HCT116 (cell line): ENCODE results near the gene KMT2B. TPM values are rescaled to one million over a fixed set of nuclear protein-coding genes. Genes with fewer than 3 reads are reported as not detected.

Source experiments
- ATAC-seq: fragments of 200-7000 bp; cut with Tn5 transposase; 2 replicates; pipeline ENCODE4 v1.9.1; 2020; ENCODE audit warnings: mild to moderate bottlenecking, moderate library complexity
- BruUV-seq: library from RNA; stranded (reverse); fragments of 400-500 nt; replicated peaks from 2 replicates; lab custom pipeline; 2021; lab: Mats Ljungman, UMichigan
- CTCF ChIA-PET: fragments of 300-600 bp; sonication (Branson Sonifier 250); formaldehyde crosslinking; loops from one replicate; lab custom pipeline; 2021; ENCODE audit warnings: antibody characterized with exemption; lab: Charles Lee
- POLR2A ChIA-PET: fragments of 300-600, 350-600 bp; sonication (Branson Sonifier 250); formaldehyde crosslinking; loops from one replicate; lab custom pipeline; 2021; ENCODE audit warnings: antibody characterized with exemption; lab: Charles Lee
- RAD21 ChIA-PET, 2 experiments: fragments of 300-600 bp; sonication (Branson Sonifier 250); formaldehyde crosslinking; loops; one replicate each; lab custom pipeline; 2023; ENCODE audit warnings: low total read pairs in 2 of 2; ENCODE audit not compliant: uncharacterized antibody in 2 of 2, unreplicated experiment in 2 of 2, low non-redundant PET in 1 of 2; lab: Charles Lee
- DNase-seq: peaks from one replicate; pipeline ENCODE4 v3.0.0-alpha.2; 2010; ENCODE audit warnings: low read depth, low spot score
- H2AFZ ChIP-seq: fragments of 200-600 bp; shearing (Covaris generic), sonication (generic); 2 replicates; pipeline ENCODE4 v1.6.1; 2017; ENCODE audit warnings: low read depth, mixed run types, mixed read lengths, antibody characterized with exemption, low read length; ENCODE audit not compliant: poor library complexity, severe bottlenecking
- H3K27ac ChIP-seq: 2 replicates; pipeline ENCODE4 v1.5.1; 2012; ENCODE audit warnings: low read depth, low read length
- H3K27me3 ChIP-seq: fragments of 200-600 bp; sonication (generic); 2 replicates; pipeline ENCODE4 v1.6.1; 2016; ENCODE audit warnings: mixed run types, low read length, mixed read lengths; ENCODE audit not compliant: insufficient read depth
- H3K36me3 ChIP-seq, 2 experiments: fragments of 200-500 bp in 1 of 2; fragments of 200-600 bp in 1 of 2; sonication (Bioruptor generic) in 1 of 2; sonication (generic) in 1 of 2; 2 replicates each; pipeline versions ENCODE4 v1.5.1 to v1.6.1; 2014 to 2016; ENCODE audit warnings: low read length in 2 of 2, inconsistent platforms in 1 of 2, mixed read lengths in 1 of 2, mixed run types in 1 of 2; ENCODE audit not compliant: insufficient read depth in 2 of 2, control insufficient read depth in 1 of 2
- H3K4me1 ChIP-seq, 2 experiments: fragments of 200-600 bp in 1 of 2; sonication (generic) in 1 of 2; 2 replicates each; pipeline versions ENCODE4 v1.5.1 to v1.6.1; 2012 to 2017; ENCODE audit warnings: low read length in 2 of 2, inconsistent platforms in 1 of 2, mild to moderate bottlenecking in 1 of 2, mixed read lengths in 1 of 2, mixed run types in 1 of 2, moderate library complexity in 1 of 2; ENCODE audit not compliant: insufficient read depth in 2 of 2, control insufficient read depth in 1 of 2
- H3K4me2 ChIP-seq: fragments of 200-600 bp; sonication (generic); 2 replicates; pipeline ENCODE4 v1.6.1; 2017; ENCODE audit warnings: mixed run types, low read length, mixed read lengths
- H3K4me3 ChIP-seq, 2 experiments: fragments of 200-600 bp in 1 of 2; sonication (generic) in 1 of 2; replicated peaks in 1 of 2; 2 replicates each; pipeline ENCODE4 v1.5.1; 2011 to 2016; ENCODE audit warnings: low read length in 2 of 2, control low read depth in 1 of 2, low read depth in 1 of 2, mild to moderate bottlenecking in 1 of 2, mixed read lengths in 1 of 2, mixed run types in 1 of 2
- H3K79me2 ChIP-seq: fragments of 200-600 bp; sonication (generic); 2 replicates; pipeline ENCODE4 v1.6.1; 2017; ENCODE audit warnings: mild to moderate bottlenecking, mixed run types, low read length, moderate library complexity, mixed read lengths; ENCODE audit not compliant: insufficient read depth
- H3K9ac ChIP-seq: fragments of 200-600 bp; sonication (generic); 2 replicates; pipeline ENCODE4 v1.6.1; 2016; ENCODE audit warnings: low read length, mixed read lengths
- H3K9me2 ChIP-seq: fragments of 200-600 bp; sonication (generic), shearing (Covaris generic); 2 replicates; pipeline ENCODE4 v1.6.1; 2017; ENCODE audit warnings: mixed run types, mild to moderate bottlenecking, moderate library complexity; ENCODE audit not compliant: insufficient read depth
- H3K9me3 ChIP-seq, 2 experiments: fragments of 200-500 bp in 1 of 2; fragments of 200-600 bp in 1 of 2; sonication (Bioruptor generic) in 1 of 2; sonication (generic) in 1 of 2; 2 replicates each; pipeline ENCODE4 v1.6.1; 2014 to 2017; ENCODE audit warnings: low read length in 2 of 2, mixed read lengths in 2 of 2, inconsistent platforms in 1 of 2, low read depth in 1 of 2, mild to moderate bottlenecking in 1 of 2, mixed run types in 1 of 2, moderate library complexity in 1 of 2; ENCODE audit not compliant: control insufficient read depth in 1 of 2, insufficient read depth in 1 of 2
- H4K20me1 ChIP-seq: fragments of 200-600 bp; sonication (generic), shearing (Covaris generic); 2 replicates; pipeline ENCODE4 v1.6.1; 2017; ENCODE audit warnings: mixed run types, mild to moderate bottlenecking, moderate library complexity; ENCODE audit not compliant: insufficient read depth
- CEBPB ChIP-seq: IDR thresholded peaks from 2 replicates; pipeline ENCODE4 v1.6.1; 2012; ENCODE audit warnings: low read depth
- EZH2phosphoT487 ChIP-seq: fragments of 200-600 bp; IDR thresholded peaks from 2 replicates; pipeline ENCODE4 v1.6.1; 2018; ENCODE audit warnings: antibody characterized with exemption, borderline replicate concordance
- JUND ChIP-seq: IDR thresholded peaks from 2 replicates; pipeline ENCODE4 v1.6.1; 2012
- POLR2A ChIP-seq: IDR thresholded peaks from 2 replicates; pipeline ENCODE4 v1.7.0; 2011; ENCODE audit warnings: borderline replicate concordance; ENCODE audit not compliant: insufficient read depth, insufficient read length; ENCODE audit errors: extremely low read depth
- SIN3A ChIP-seq: IDR thresholded peaks from 2 replicates; pipeline ENCODE4 v1.6.1; 2012; ENCODE audit warnings: low read depth
- SP1 ChIP-seq: IDR thresholded peaks from 2 replicates; pipeline ENCODE4 v1.6.1; 2012; ENCODE audit warnings: low read depth
- SRF ChIP-seq: IDR thresholded peaks from 2 replicates; pipeline ENCODE4 v1.6.1; 2012; ENCODE audit warnings: low read depth
- TCF7L2 ChIP-seq: IDR thresholded peaks from 2 replicates; pipeline ENCODE4 v1.7.0; 2011; ENCODE audit warnings: borderline replicate concordance, inconsistent platforms; ENCODE audit not compliant: insufficient read depth, insufficient read length; ENCODE audit errors: extremely low read depth
- YY1 ChIP-seq: IDR thresholded peaks from 2 replicates; pipeline ENCODE4 v1.6.1; 2011; ENCODE audit warnings: low read length, low read depth, moderate library complexity, mild to moderate bottlenecking; ENCODE audit not compliant: insufficient replicate concordance; ENCODE audit errors: extremely low read depth
- ZNF274 ChIP-seq: fragments of 200-500 bp; sonication (Bioruptor generic); IDR thresholded peaks from 2 replicates; pipeline ENCODE4 v1.6.1; 2014; ENCODE audit warnings: mild to moderate bottlenecking, low read depth, low read length, inconsistent platforms
- intact Hi-C: fragments of 100-400 bp; cut with micrococcal nuclease; formaldehyde crosslinking; loops from 2 replicates; pipeline ENCODE4 v1.10.0; 2022
- total RNA-seq: library from RNA; stranded (reverse); gene quantifications from one replicate; pipeline ENCODE4 v1.2.1, GENCODE V29; 2021; ENCODE audit not compliant: unreplicated experiment
- TF ChIP-seq, protein P1 (sequence below), 3 experiments: fragments of 200-600 bp in 1 of 3; sonication (generic) in 1 of 3; IDR thresholded peaks in 2 of 3; conservative IDR thresholded peaks in 1 of 3; 2 replicates each; pipeline ENCODE4 v1.5.1; 2012 to 2017; ENCODE audit warnings: low read depth in 2 of 3, low read length in 2 of 3, antibody characterized with exemption in 1 of 3, borderline replicate concordance in 1 of 3, control low read depth in 1 of 3, mild to moderate bottlenecking in 1 of 3, mixed read lengths in 1 of 3, mixed run types in 1 of 3, moderate library complexity in 1 of 3; ENCODE audit not compliant: insufficient read depth in 1 of 3

KMT2B gene
- total RNA-seq, 1 experiment from 2014 or later, result 29.9 TPM

DNA sequence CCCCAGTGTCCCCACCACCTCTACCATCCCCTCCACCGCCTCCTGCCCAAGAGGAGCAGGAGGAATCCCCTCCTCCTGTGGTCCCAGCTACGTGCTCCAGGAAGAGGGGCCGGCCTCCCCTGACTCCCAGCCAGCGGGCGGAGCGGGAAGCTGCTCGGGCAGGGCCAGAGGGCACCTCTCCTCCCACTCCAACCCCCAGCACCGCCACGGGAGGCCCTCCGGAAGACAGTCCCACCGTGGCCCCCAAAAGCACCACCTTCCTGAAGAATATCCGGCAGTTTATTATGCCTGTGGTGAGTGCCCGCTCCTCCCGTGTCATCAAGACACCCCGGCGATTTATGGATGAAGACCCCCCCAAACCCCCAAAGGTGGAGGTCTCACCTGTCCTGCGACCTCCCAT is 2.8 kb downstream of the KMT2B start:
- intact Hi-C loops, result no loop called here
- ATAC-seq, result no peak
- H3K36me3 ChIP-seq, result peaks cover 42 to 44% of the 10 kb centered on the region in 2 experiments; a peak in 3 of 4 replicates
- DNase-seq, result no peak
- H4K20me1 ChIP-seq, result no peaks in the 10 kb centered on the region
- POLR2A ChIA-PET, result interaction anchor here (1.7 kb wide), 1 partner anchor 28 kb away, joined by 3 read pairs; the partner anchor contains the start of gene LIN37
- no peak overlapping the region for H3K4me2 ChIP-seq
- TF ChIP-seq CEBPB (no peak), SIN3A (no peak), EZH2phosphoT487 (no peak), SRF (no peak), JUND (no peak), POLR2A (no peak), TCF7L2 (no peak), ZNF274 (no peak), YY1 (no peak), SP1 (no peak)
- TF ChIP-seq, protein P1, sequence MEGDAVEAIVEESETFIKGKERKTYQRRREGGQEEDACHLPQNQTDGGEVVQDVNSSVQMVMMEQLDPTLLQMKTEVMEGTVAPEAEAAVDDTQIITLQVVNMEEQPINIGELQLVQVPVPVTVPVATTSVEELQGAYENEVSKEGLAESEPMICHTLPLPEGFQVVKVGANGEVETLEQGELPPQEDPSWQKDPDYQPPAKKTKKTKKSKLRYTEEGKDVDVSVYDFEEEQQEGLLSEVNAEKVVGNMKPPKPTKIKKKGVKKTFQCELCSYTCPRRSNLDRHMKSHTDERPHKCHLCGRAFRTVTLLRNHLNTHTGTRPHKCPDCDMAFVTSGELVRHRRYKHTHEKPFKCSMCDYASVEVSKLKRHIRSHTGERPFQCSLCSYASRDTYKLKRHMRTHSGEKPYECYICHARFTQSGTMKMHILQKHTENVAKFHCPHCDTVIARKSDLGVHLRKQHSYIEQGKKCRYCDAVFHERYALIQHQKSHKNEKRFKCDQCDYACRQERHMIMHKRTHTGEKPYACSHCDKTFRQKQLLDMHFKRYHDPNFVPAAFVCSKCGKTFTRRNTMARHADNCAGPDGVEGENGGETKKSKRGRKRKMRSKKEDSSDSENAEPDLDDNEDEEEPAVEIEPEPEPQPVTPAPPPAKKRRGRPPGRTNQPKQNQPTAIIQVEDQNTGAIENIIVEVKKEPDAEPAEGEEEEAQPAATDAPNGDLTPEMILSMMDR (IDR thresholded peaks at IDR 0.05 in 2 of 3, conservative IDR thresholded peaks at IDR 0.05 in 1 of 3; ENCODE audit: borderline replicate concordance in 1 of 3, insufficient read depth in 1 of 3, low read depth in 2 of 3, low read length in 2 of 3), result no peak
- peaks cover 37% of the 10 kb centered on the region for H3K79me2 ChIP-seq
- BruUV-seq, result no TSS peak
- H3K27me3 ChIP-seq, result no peaks in the 10 kb centered on the region
- no peak overlapping the region for H3K4me3 ChIP-seq
- CTCF ChIA-PET, result no interaction called here
- H3K9me3 ChIP-seq, result no peaks in the 10 kb centered on the region
- H3K9me2 ChIP-seq, result no peaks in the 10 kb centered on the region
- RAD21 ChIA-PET, result no interaction called here
- H2AFZ ChIP-seq, result no peak overlapping the region
- no peak overlapping the region for H3K9ac ChIP-seq
- H3K27ac ChIP-seq, result no peak overlapping the region
- H3K4me1 ChIP-seq, result peaks cover 13 to 23% of the 10 kb centered on the region in 2 experiments
